ENCODE data around the gene KCNA3.
A peak's percentile ranks its signal among the peaks of the same experiment; 100 is the strongest.
"Not testable (repeated sequence)": the region's sequence is repeated elsewhere in the genome, so short reads cannot be mapped to it uniquely, and the experiment has no call there.

Gene KCNA3

GRCh38 chr1:110677526-110677925 lies 2.8 kb upstream of the KCNA3 start:
- no peak for DNase-seq (ENCODE audit: low spot score)

- DNase-seq (ENCODE audit: low spot score) = no peak
These were observed 2.2 kb upstream of the KCNA3 start for GRCh38 chr1:110676970-110677369.

DNA sequence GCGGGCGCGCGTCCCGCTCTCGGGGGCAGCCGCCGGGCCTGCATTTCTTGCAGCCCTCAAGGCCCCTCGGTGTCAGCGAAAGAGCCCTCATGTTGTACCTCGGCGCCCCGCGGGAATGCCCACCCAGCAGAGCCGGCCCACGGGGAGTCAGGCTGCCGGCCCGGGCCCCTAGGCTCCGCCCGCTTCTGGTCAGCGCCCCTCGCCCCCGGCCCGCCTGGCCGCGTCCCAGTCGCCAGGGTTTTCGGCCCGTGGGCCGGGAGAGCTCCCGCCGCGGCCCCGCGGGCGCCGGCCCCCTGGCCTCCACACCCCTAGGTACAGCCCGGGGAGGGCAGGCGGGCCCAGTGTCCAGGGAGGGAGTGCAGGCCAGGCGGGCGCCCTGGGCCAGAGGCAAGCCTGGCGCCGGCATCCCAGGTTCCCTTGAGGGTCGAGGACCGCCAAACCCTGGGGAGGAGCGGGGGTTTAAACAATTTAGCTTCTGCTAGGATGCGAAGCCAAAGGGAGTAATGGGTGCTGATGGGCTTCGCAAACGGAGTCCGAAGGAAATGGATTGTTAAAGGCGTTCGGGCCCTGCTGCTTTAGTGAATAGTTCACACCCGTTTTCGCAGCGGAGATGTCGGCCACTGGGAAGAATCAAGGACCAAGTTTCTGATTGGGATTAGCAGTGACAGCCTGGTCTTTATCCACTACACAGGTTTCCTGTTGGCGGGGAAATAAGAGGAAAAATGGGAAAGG lies 486 bp upstream of the KCNA3 start:
- no peak for DNase-seq (ENCODE audit: low spot score)

DNA sequence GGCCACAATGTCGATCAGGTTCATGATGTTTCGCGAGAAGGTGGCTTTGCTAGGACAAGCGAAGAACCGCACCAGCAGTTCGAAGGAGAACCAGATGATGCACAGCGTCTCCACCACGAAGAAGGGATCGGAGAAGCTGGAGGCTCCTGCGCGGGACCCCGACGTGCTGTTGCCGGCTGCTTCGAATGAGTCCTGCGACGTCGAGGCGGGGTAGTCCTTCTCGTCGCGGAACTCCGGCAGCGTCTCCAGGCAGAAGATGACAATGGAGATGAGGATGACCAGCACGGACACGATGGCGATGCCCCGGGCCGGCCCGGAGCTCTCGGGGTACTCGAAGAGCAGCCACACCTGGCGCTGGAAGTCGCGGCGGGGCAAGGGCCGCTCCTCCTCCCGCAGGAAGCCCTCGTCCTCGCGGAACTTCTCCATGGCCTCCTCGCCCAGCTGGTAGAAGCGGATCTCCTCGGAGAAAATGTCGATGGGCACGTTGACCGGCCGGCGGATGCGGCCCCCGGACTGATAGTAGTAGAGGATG lies 869 bp downstream of the KCNA3 start:
- no peak for DNase-seq (ENCODE audit: low spot score)

- DNase-seq (ENCODE audit: low spot score) = no peak
These were observed 1.5 kb downstream of the KCNA3 start for GRCh38 chr1:110673197-110673701.

- no peak for DNase-seq (ENCODE audit: low spot score)
These were observed 2.0 kb downstream of the KCNA3 start for GRCh38 chr1:110672753-110673108.

- peak; percentile 81 for DNase-seq (ENCODE audit: low spot score)
These were observed 2.6 kb downstream of the KCNA3 start for GRCh38 chr1:110672001-110672752.

DNA sequence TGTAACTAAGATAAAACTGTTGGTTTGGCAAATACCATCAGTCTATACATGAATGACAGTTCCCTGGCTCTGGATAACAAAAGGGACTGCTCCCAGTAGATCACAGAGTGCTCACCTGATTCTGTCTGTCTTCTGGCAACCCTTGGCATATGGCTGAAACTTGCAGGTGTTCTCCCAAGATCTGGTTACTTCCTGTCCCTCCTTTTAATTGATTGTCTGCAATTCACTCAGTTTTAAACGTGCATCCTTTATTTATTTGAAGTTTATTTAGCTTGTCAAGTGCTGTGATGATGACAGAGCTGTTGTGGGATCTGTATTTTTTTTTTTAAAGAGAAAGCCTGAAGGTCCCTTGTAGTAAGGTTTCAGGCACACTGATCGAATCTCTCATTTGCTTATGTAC lies 3.4 kb downstream of the KCNA3 start:
- DNase-seq (ENCODE audit: low spot score) = no peak

GRCh38 chr1:110668549-110668948 lies 6.2 kb downstream of the KCNA3 start:
- DNase-seq (ENCODE audit: low spot score) = no peak

DNA sequence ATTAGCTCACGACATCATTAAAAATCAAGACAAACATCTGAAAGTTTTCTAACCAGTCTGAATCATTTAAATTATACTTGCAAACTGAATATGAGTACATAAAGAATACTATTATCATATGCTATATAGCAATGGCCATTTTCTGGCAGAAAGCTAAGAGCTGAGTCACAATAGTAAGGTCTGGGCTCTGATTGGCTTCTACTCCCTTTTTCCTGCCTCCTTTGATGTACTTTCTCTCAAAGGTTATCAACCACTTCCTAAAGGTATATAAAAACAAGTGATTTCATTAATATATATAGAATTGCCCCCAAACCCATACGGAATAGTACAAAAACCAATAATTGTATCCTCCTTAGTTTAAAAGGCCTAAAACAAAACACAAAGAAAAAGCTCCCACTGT lies 7.0 kb downstream of the KCNA3 start:
- no peak for DNase-seq (ENCODE audit: low spot score)

DNA sequence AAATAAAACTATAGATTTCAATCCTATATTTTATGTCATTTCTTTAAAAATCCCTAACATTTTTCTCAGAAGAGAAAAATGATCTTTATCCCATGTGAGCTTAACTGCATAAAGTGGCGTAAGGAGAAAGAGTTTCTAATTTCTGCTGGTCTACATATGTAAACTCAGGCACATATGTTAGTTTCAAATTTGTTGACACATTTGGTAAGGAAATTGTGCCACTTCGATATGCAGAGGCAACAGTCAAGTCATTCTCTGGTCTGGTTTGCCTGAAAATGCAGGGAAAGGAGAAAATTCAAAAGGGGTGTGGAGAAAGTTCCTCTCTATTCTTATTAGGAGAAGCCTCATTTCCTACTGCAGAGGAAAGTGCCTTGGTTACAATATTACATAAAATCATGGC lies 11.5 kb downstream of the KCNA3 start:
- no peak for DNase-seq (ENCODE audit: low spot score)

GRCh38 chr1:110659559-110659958 lies 15.2 kb downstream of the KCNA3 start:
- not testable (repeated sequence) for DNase-seq (ENCODE audit: low spot score)

- DNase-seq (ENCODE audit: low spot score) = no peak
These were observed 17.4 kb downstream of the KCNA3 start for GRCh38 chr1:110657351-110657750.

DNA sequence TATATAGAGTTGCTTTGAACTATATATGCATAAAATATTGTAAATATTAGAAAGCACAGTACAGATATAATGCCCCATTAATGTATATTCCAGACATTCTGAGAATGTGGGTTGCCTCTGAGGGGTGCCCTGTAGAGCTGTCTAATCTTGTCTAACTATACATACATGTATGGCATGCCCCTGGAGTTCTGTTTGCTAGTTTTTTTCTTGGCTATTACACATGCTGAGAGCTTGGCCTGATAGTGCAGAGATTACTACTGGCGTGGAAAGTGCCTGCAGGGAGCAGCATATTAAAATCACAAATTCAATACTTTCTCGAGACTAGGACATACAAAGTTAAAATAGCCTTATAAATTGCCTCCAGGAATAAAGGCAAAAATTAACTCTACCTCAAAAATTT lies 24.1 kb downstream of the KCNA3 start:
- DNase-seq (ENCODE audit: low spot score) = no peak

DNA sequence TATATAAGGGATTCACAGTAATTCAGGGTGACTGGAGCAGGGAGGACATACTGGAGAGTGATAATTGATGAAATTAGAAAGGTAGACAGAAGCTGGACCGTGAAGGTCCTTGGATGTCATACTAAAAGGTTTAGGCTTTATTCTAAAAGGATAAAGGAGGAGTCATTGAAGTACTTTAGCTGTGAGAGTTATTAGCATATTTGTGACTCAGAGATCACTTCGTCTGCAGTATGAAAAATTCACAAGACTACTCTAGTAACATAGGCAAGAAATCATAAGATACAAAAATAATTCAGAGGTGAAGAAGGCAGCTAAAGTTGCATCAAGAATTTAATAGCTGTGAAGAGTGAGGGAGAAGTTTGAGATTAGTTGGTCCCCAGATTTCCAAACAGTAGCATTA lies 26.3 kb downstream of the KCNA3 start:
- no peak for DNase-seq (ENCODE audit: low spot score)

- DNase-seq (ENCODE audit: low spot score) = no peak
These were observed 27.4 kb downstream of the KCNA3 start for GRCh38 chr1:110647254-110647891.

DNA sequence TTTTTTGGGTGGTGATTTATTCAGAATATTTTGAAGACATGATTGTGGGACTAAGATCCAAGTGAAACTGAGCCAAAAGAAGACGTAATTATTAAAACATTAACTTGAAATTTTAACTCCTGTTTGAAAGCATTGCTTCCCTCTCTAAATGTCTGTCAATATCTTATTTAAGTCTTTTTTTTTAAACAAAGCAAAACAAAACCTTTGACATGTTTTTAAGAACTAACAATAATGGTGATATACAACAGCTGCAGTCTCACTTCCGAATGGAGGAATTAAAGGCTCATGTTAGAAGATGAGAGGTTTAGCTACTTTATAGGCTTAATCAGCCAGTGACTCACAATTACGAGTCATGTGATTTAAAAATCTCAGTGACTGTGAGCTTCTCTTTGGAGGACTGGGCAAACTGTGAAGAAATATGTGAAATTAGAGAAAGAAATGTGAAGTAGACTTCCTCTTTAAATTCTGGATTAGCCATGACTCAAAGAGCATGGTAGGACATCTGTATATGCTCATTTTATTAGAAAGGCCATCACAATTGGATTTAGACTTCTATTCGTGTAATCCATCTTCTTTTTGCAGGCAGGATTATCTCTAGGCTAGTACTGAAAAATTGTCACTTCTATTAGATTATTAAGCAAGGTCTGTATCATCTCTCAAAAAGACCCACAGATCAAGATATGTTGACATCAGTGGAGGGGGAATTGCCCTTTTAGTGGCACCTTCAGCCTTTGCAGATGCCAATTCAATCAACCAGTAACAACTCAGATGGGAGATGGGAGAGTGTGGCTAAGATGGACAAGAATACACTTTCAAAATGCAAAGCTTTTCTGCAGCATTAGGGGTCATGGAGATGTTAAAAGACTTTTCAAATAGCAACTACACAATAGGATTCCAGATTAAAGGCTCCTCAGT lies 28.7 kb downstream of the KCNA3 start:
- no peak for DNase-seq (ENCODE audit: low spot score)

GRCh38 chr1:110645211-110645610 lies 29.5 kb downstream of the KCNA3 start:
- no peak for DNase-seq (ENCODE audit: low spot score)

- DNase-seq (ENCODE audit: low spot score) = no peak
These were observed 30.8 kb downstream of the KCNA3 start for GRCh38 chr1:110643879-110644472.

GRCh38 chr1:110639724-110640386 lies 34.9 kb downstream of the KCNA3 start:
- DNase-seq (ENCODE audit: low spot score) = no peak

GRCh38 chr1:110638556-110638955 lies 36.2 kb downstream of the KCNA3 start:
- DNase-seq (ENCODE audit: low spot score) = peak; percentile 77

All from putamen (tissue), 1 donor.